ENCODE data around the gene PLEKHG7. TPM values are rescaled to one million over a fixed set of nuclear protein-coding genes. Genes with fewer than 3 reads are reported as not detected.

The PLEKHG7 gene
- polyA plus RNA-seq, 3 donors: not detected

- Mint-ChIP-seq H3K27me3 (ENCODE audit: low read depth in 3 of 3) (peaks cover 0 to 3% (median 0%) of the 10 kb centered on the region in 3 donors), H3K4me3 (no peak overlapping the region), H3K9me3 (peaks cover 0 to 3% (median 0%) of the 10 kb centered on the region in 7 donors), H3K36me3 (peaks cover 0 to 1% of the 10 kb centered on the region in 2 donors), H3K27ac (no peak overlapping the region), H3K4me1 (peaks cover 14% of the 10 kb centered on the region)
- Histone ChIP-seq H3K9me3 (replicated peaks in 1 of 2; ENCODE audit: control insufficient read depth in 1 of 2, insufficient read depth in 1 of 2, low read length in 2 of 2) (no peaks in the 10 kb centered on the region), H4K20me1 (ENCODE audit: insufficient read depth, low read length) (no peaks in the 10 kb centered on the region), H3K9ac (ENCODE audit: insufficient read depth, low read length, poor library complexity, severe bottlenecking) (no peak overlapping the region), H3K27me3 (ENCODE audit: control insufficient read depth in 2 of 2, insufficient read depth in 2 of 2, low read length in 2 of 2) (no peaks in the 10 kb centered on the region), H2AFZ (ENCODE audit: insufficient read depth, low read depth, low read length, poor library complexity, severe bottlenecking) (no peak overlapping the region), H3K79me2 (ENCODE audit: insufficient read depth, low read length) (no peaks in the 10 kb centered on the region), H3K27ac (ENCODE audit: low read depth in 1 of 2, low read length in 2 of 2) (no peak overlapping the region), H3K4me1 (ENCODE audit: control insufficient read depth in 1 of 2, insufficient read depth in 2 of 2, low read length in 2 of 2) (peaks cover 0 to 6% of the 10 kb centered on the region in 2 donors), H3K4me3 (replicated peaks in 1 of 3; ENCODE audit: low read depth in 2 of 3, low read length in 3 of 3) (no peak overlapping the region), H3K36me3 (replicated peaks in 1 of 2; ENCODE audit: control insufficient read depth in 1 of 2, insufficient read depth in 2 of 2, low read length in 2 of 2) (no peaks in the 10 kb centered on the region), H3K4me2 (replicated peaks; ENCODE audit: extremely low read depth, low read length, poor library complexity, severe bottlenecking) (no peak overlapping the region)
- intact Hi-C loops (cut with micrococcal nuclease): no loop called here
- TF ChIP-seq, protein P1, sequence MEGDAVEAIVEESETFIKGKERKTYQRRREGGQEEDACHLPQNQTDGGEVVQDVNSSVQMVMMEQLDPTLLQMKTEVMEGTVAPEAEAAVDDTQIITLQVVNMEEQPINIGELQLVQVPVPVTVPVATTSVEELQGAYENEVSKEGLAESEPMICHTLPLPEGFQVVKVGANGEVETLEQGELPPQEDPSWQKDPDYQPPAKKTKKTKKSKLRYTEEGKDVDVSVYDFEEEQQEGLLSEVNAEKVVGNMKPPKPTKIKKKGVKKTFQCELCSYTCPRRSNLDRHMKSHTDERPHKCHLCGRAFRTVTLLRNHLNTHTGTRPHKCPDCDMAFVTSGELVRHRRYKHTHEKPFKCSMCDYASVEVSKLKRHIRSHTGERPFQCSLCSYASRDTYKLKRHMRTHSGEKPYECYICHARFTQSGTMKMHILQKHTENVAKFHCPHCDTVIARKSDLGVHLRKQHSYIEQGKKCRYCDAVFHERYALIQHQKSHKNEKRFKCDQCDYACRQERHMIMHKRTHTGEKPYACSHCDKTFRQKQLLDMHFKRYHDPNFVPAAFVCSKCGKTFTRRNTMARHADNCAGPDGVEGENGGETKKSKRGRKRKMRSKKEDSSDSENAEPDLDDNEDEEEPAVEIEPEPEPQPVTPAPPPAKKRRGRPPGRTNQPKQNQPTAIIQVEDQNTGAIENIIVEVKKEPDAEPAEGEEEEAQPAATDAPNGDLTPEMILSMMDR (IDR thresholded peaks at IDR 0.05): no peak
- WGBS (ENCODE audit: insufficient coverage): 89% methylated on average over 3 of the region's 6 CpGs
- no peak for DNase-seq
Measured at GRCh38 chr12:92732716-92733115, 29.9 kb downstream of the PLEKHG7 start.

DNA sequence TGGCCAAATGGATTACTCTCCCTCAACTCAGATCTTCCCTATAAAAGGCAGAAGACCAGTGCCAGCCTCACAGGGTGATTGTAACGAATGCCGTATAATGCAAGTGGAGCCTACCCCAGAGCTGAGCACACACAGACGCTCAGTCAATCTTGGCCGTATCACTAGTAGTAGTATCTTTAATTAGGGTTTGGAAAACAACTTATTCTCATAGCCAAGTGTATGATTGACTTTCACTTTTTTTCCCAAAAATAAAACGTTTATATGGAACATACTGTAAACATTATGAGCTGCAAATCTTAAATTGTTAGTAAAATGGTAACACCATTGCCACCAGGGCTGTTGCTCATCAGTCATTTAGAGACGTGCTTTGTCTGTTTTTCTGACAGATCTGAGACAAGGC, 30.4 kb downstream of the PLEKHG7 start:
- Histone ChIP-seq H2AFZ (ENCODE audit: insufficient read depth, low read depth, low read length, poor library complexity, severe bottlenecking) (no peak overlapping the region), H3K9ac (ENCODE audit: insufficient read depth, low read length, poor library complexity, severe bottlenecking) (no peak overlapping the region), H3K27ac (ENCODE audit: low read depth in 1 of 2, low read length in 2 of 2) (no peak overlapping the region), H3K27me3 (ENCODE audit: control insufficient read depth in 2 of 2, insufficient read depth in 2 of 2, low read length in 2 of 2) (no peaks in the 10 kb centered on the region), H3K79me2 (ENCODE audit: insufficient read depth, low read length) (no peaks in the 10 kb centered on the region), H3K4me1 (ENCODE audit: control insufficient read depth in 1 of 2, insufficient read depth in 2 of 2, low read length in 2 of 2) (peaks cover 0 to 6% of the 10 kb centered on the region in 2 donors), H3K4me3 (replicated peaks in 1 of 3; ENCODE audit: low read depth in 2 of 3, low read length in 3 of 3) (no peak overlapping the region), H3K9me3 (replicated peaks in 1 of 2; ENCODE audit: control insufficient read depth in 1 of 2, insufficient read depth in 1 of 2, low read length in 2 of 2) (no peaks in the 10 kb centered on the region), H3K36me3 (replicated peaks in 1 of 2; ENCODE audit: control insufficient read depth in 1 of 2, insufficient read depth in 2 of 2, low read length in 2 of 2) (no peaks in the 10 kb centered on the region), H4K20me1 (ENCODE audit: insufficient read depth, low read length) (no peaks in the 10 kb centered on the region), H3K4me2 (replicated peaks; ENCODE audit: extremely low read depth, low read length, poor library complexity, severe bottlenecking) (no peak overlapping the region)
- 86% methylated on average over 1 of the region's 6 CpGs for WGBS (ENCODE audit: insufficient coverage)
- H3K27ac Mint-ChIP-seq: no peak overlapping the region
- H3K4me1 Mint-ChIP-seq: peaks cover 14% of the 10 kb centered on the region
- intact Hi-C loops (cut with micrococcal nuclease): no loop called here
- no peak overlapping the region for H3K4me3 Mint-ChIP-seq
- H3K9me3 Mint-ChIP-seq: peaks cover 0 to 3% (median 0%) of the 10 kb centered on the region in 7 donors
- peaks cover 0 to 1% of the 10 kb centered on the region in 2 donors for H3K36me3 Mint-ChIP-seq
- TF ChIP-seq, protein P1 (IDR thresholded peaks at IDR 0.05): no peak
- no peak for DNase-seq
- H3K27me3 Mint-ChIP-seq (ENCODE audit: low read depth in 3 of 3): peaks cover 0 to 3% (median 0%) of the 10 kb centered on the region in 3 donors
